ENCODE data around the gene SKA3.
"Not testable (repeated sequence)": the region's sequence is repeated elsewhere in the genome, so short reads cannot be mapped to it uniquely, and the experiment has no call there.

Gene SKA3

DNA sequence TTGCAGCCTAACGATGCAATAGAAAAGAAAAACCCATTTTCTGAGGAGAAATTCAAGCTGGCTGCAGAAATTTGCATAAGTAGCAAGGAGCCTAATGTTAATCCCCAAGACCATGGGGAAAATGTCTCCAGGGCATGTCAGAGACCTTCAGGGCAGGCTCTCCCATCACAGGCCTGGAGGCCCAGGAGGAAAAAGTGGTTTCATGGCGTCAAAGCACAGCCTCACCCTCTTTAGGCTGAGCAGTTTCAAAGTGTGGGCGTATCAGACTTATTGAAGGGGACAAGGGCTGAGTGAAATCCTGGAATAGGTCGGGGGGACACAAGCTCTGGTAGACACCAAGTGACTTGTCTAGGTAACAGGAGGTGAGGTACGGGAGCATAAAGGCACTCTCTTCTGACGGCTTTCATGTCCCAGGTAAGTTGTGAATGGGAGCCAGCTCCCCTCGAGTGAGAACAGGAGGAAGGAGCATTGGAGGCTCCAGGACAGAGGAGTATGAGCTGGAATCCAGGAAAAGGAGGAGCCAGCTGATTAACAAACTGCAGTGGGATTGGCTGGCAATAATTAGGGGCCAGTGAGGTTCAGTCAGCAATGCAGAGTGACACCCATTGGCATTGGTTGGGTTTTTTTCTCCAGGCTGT is 35.9 kb upstream of the SKA3 start:
- TF ChIP-seq, protein P1, sequence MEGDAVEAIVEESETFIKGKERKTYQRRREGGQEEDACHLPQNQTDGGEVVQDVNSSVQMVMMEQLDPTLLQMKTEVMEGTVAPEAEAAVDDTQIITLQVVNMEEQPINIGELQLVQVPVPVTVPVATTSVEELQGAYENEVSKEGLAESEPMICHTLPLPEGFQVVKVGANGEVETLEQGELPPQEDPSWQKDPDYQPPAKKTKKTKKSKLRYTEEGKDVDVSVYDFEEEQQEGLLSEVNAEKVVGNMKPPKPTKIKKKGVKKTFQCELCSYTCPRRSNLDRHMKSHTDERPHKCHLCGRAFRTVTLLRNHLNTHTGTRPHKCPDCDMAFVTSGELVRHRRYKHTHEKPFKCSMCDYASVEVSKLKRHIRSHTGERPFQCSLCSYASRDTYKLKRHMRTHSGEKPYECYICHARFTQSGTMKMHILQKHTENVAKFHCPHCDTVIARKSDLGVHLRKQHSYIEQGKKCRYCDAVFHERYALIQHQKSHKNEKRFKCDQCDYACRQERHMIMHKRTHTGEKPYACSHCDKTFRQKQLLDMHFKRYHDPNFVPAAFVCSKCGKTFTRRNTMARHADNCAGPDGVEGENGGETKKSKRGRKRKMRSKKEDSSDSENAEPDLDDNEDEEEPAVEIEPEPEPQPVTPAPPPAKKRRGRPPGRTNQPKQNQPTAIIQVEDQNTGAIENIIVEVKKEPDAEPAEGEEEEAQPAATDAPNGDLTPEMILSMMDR (IDR thresholded peaks at IDR 0.05; ENCODE audit: low read depth, low read length), result no peak
- no peak for TF ChIP-seq EZH2phosphoT487 (IDR thresholded peaks at IDR 0.05; ENCODE audit: low read depth)
- Histone ChIP-seq H3K79me2 (ENCODE audit: low read length) (no peaks in the 10 kb centered on the region), H2AFZ (ENCODE audit: low read depth, low read length) (no peak overlapping the region), H3K36me3 (replicated peaks; ENCODE audit: low read depth, low read length) (no peaks in the 10 kb centered on the region), H4K20me1 (ENCODE audit: insufficient read depth, low read length) (no peaks in the 10 kb centered on the region), H3K27ac (ENCODE audit: low read length) (no peak overlapping the region), H3K4me2 (ENCODE audit: low read length) (no peak overlapping the region), H3K27me3 (ENCODE audit: low read depth, low read length) (no peaks in the 10 kb centered on the region; the same call in 1 of the 2 replicates), H3K4me1 (ENCODE audit: low read length) (no peaks in the 10 kb centered on the region), H3K9ac (ENCODE audit: low read length) (no peak overlapping the region), H3K4me3 (ENCODE audit: low read length) (no peak overlapping the region), H3K9me3 (ENCODE audit: insufficient read depth, low read length) (no peaks in the 10 kb centered on the region; the same call in 1 of the 2 replicates)

DNA sequence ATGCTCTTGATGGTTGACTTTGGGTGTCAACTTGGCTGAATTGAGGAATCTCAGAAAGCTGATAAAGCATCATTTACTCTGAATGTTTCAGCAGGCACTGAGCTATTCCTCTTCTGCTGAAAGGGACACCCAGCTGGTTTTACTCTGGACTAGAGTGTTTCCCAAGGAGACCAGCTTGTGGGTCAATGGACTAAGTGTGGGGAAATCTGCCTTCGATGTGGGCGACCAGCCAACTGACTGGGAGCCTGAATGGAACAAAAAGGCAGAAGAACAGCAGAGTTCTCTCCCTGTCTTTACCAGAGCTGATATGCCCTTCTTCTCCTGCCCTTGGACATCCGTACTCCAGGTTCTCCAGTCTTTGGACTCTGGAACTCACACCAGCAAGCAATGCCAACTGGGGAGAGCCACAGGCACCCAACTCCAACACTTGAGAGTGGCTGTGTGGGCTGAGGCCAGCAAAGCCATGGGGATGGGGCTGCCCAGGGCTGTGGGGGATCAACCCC is 32.4 kb upstream of the SKA3 start:
- H3K36me3 ChIP-seq (replicated peaks; ENCODE audit: low read depth, low read length), result no peaks in the 10 kb centered on the region
- no peaks in the 10 kb centered on the region for H3K79me2 ChIP-seq (ENCODE audit: low read length)
- no peaks in the 10 kb centered on the region for H3K4me1 ChIP-seq (ENCODE audit: low read length)
- H3K4me2 ChIP-seq (ENCODE audit: low read length), result no peak overlapping the region
- no peaks in the 10 kb centered on the region for H4K20me1 ChIP-seq (ENCODE audit: insufficient read depth, low read length)
- no peak overlapping the region for H3K9ac ChIP-seq (ENCODE audit: low read length)
- no peak overlapping the region for H3K27ac ChIP-seq (ENCODE audit: low read length)
- H3K27me3 ChIP-seq (ENCODE audit: low read depth, low read length), result no peaks in the 10 kb centered on the region; the same call in 1 of the 2 replicates
- no peaks in the 10 kb centered on the region; the same call in 1 of the 2 replicates for H3K9me3 ChIP-seq (ENCODE audit: insufficient read depth, low read length)
- no peak for TF ChIP-seq EZH2phosphoT487 (IDR thresholded peaks at IDR 0.05; ENCODE audit: low read depth)
- TF ChIP-seq, protein P1 (IDR thresholded peaks at IDR 0.05; ENCODE audit: low read depth, low read length), result no peak
- H3K4me3 ChIP-seq (ENCODE audit: low read length), result no peak overlapping the region
- H2AFZ ChIP-seq (ENCODE audit: low read depth, low read length), result no peak overlapping the region

DNA sequence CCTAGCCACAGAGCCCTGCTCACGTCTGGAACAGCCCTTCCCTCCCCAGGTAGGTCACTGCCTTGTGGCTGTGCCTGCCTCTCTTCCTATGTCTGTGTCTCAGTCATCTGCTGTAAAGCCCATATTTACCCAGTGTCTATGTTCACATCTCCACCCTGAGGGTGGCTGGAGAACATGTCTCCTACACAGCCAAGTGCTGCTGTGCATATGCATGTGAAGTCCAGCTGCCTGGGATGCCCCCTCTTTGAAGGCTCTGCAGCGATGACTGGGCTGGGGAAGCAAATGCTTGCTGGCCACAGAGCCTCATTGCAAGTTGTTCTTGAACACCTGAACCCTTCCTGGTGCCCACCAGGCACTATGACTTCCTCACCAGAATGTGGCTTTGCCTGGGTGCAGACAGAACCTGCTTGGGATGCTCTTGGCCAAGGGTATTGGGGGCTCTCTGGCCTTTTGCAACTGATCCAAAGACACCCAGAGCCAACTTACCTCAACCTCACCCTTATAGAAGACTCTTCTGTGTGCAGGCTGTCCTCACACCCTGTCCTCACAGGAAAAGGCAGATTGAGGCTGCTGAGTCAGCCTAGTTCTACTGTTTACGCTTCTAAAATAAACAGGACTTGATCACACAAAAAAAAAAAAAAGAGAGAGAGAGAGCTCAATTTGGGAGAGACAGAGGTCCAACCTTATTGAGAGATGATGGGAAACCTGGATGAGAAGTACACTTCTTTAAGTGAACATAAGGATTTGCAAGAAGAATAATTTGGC is 26.6 kb upstream of the SKA3 start:
- no peaks in the 10 kb centered on the region for H3K36me3 ChIP-seq (replicated peaks; ENCODE audit: low read depth, low read length)
- no peaks in the 10 kb centered on the region for H3K79me2 ChIP-seq (ENCODE audit: low read length)
- no peaks in the 10 kb centered on the region for H3K27me3 ChIP-seq (ENCODE audit: low read depth, low read length)
- H3K27ac ChIP-seq (ENCODE audit: low read length), result no peak overlapping the region
- TF ChIP-seq, protein P1 (IDR thresholded peaks at IDR 0.05; ENCODE audit: low read depth, low read length), result no peak
- no peak for TF ChIP-seq EZH2phosphoT487 (IDR thresholded peaks at IDR 0.05; ENCODE audit: low read depth)
- no peaks in the 10 kb centered on the region for H3K4me1 ChIP-seq (ENCODE audit: low read length)
- no peaks in the 10 kb centered on the region; the same call in 1 of the 2 replicates for H3K9me3 ChIP-seq (ENCODE audit: insufficient read depth, low read length)
- H4K20me1 ChIP-seq (ENCODE audit: insufficient read depth, low read length), result no peaks in the 10 kb centered on the region
- no peak overlapping the region for H2AFZ ChIP-seq (ENCODE audit: low read depth, low read length)
- H3K9ac ChIP-seq (ENCODE audit: low read length), result no peak overlapping the region
- H3K4me2 ChIP-seq (ENCODE audit: low read length), result no peak overlapping the region
- H3K4me3 ChIP-seq (ENCODE audit: low read length), result no peak overlapping the region

DNA sequence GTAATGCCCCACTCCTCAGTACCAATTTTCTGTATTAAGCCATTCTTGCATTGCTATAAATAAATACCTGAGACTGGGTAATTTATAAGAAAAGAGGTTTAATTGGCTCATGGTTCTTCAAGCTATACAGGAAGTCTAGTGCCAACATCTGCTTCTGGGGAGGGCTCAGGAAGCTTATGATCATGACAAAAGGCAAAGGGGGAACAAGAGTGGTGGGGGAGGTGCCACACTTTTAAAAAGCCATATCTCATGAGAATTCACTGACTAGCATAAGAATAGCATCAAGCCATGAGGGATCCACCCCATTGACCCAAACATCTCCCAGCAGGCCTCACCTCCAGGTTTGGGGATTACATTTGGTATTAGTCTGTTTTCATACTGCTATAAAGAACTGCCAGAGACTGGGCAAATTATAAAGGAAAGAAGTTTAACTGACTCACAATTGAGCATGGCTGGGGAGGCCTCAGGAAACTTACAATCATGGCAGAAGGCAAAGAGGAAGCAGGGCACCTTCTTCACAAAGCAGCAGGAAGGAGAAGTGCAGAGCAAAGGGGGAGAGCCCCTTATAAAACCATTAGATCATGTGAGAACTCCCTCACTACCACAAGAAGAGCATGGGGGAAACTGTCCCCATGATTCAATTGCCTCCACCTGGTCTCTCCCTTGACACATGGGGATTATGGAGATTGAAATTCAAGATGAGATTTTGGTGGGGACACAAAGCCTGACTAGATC is 25.3 kb upstream of the SKA3 start:
- H4K20me1 ChIP-seq (ENCODE audit: insufficient read depth, low read length); H3K79me2 ChIP-seq (ENCODE audit: low read length); H3K27ac ChIP-seq (ENCODE audit: low read length); H3K4me2 ChIP-seq (ENCODE audit: low read length); H3K36me3 ChIP-seq (replicated peaks; ENCODE audit: low read depth, low read length); H3K4me3 ChIP-seq (ENCODE audit: low read length); H3K27me3 ChIP-seq (ENCODE audit: low read depth, low read length); H3K9me3 ChIP-seq (ENCODE audit: insufficient read depth, low read length); H2AFZ ChIP-seq (ENCODE audit: low read depth, low read length); H3K9ac ChIP-seq (ENCODE audit: low read length); H3K4me1 ChIP-seq (ENCODE audit: low read length): not testable (repeated sequence)

DNA sequence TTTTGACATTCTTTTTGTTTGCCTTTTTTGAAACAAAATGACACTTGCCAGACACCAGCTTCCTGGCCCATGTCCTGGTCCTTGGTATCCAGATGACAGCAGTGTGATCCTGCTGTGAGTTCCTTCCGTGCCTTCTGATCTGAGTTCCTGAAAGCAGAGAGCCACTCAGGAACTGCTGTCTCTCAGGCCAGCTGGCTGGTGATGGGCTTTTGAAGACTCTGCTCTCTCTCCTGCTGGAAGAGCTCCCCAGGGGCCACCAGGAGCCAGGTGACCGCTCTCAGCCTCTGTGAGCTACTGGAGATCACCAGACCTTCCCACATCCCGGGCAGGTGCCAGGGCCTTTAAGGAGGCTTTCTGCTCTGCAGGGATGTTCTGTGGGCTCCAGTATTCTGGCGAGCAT is 22.0 kb upstream of the SKA3 start:
- not testable (repeated sequence) for H3K36me3 ChIP-seq (replicated peaks; ENCODE audit: low read depth, low read length); H3K27me3 ChIP-seq (ENCODE audit: low read depth, low read length); H4K20me1 ChIP-seq (ENCODE audit: insufficient read depth, low read length); H3K79me2 ChIP-seq (ENCODE audit: low read length); H3K9me3 ChIP-seq (ENCODE audit: insufficient read depth, low read length); H3K4me3 ChIP-seq (ENCODE audit: low read length); H2AFZ ChIP-seq (ENCODE audit: low read depth, low read length); H3K27ac ChIP-seq (ENCODE audit: low read length); H3K9ac ChIP-seq (ENCODE audit: low read length); H3K4me2 ChIP-seq (ENCODE audit: low read length); H3K4me1 ChIP-seq (ENCODE audit: low read length)

DNA sequence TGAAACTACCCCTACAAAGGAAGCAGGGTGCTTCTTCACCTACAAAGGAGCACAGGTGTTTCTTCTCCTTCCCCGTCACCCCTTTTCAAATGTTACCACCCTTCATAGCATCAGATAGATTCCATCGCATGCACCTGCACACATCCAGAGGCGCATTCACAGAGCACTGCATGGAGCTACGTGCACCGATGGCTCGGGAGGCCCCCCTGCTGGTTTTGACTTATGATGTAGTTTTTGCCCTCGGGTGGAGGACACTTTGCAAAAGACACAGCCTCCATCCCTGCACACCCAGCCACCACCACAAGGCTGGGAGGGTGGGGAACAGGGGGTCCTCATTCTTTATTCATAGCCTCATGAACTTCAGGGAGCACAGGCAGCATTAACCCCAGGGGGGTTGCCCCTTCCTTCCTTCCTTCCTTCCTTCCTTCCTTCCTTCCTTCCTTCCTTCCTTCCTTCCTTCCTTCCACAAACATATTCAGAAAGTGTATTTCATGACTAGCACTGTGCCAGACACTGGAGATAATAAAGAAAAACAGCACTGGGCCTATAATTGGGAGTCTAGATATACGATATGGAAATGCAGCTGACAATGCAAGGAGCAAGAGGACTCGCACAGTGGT is 21.4 kb upstream of the SKA3 start:
- not testable (repeated sequence) for H4K20me1 ChIP-seq (ENCODE audit: insufficient read depth, low read length); H3K4me1 ChIP-seq (ENCODE audit: low read length); H2AFZ ChIP-seq (ENCODE audit: low read depth, low read length); H3K4me3 ChIP-seq (ENCODE audit: low read length); H3K27me3 ChIP-seq (ENCODE audit: low read depth, low read length); H3K79me2 ChIP-seq (ENCODE audit: low read length); H3K36me3 ChIP-seq (replicated peaks; ENCODE audit: low read depth, low read length); H3K9me3 ChIP-seq (ENCODE audit: insufficient read depth, low read length); H3K4me2 ChIP-seq (ENCODE audit: low read length); H3K27ac ChIP-seq (ENCODE audit: low read length); H3K9ac ChIP-seq (ENCODE audit: low read length)
